WI38 (cell line): ENCODE results near the gene RAB11FIP4.

Experiments
- H3K4me3 ChIP-seq: 2 replicates; pipeline ENCODE4 v1.5.1; 2011; ENCODE audit warnings: low read depth, mild to moderate bottlenecking, control low read depth, low read length
- CTCF ChIP-seq: IDR thresholded peaks from 2 replicates; pipeline ENCODE4 v1.5.1; 2012; ENCODE audit warnings: low read depth, mild to moderate bottlenecking, control low read depth, low read length

RAB11FIP4 gene

GRCh38 chr17:31536451-31536850 lies 145.0 kb downstream of the RAB11FIP4 start:
- H3K4me3 ChIP-seq: no peak overlapping the region
- no peak for TF ChIP-seq CTCF

- no peak overlapping the region for H3K4me3 ChIP-seq
- no peak for TF ChIP-seq CTCF
These were observed 146.1 kb downstream of the RAB11FIP4 start for GRCh38 chr17:31537565-31538011.

GRCh38 chr17:31538080-31538762 lies 146.7 kb downstream of the RAB11FIP4 start:
- H3K4me3 ChIP-seq: no peak overlapping the region

GRCh38 chr17:31540602-31541307 lies 149.3 kb downstream of the RAB11FIP4 start:
- no peak overlapping the region for H3K4me3 ChIP-seq
- TF ChIP-seq CTCF: no peak

More at GRCh38 chr17:31538080-31538762, 146.7 kb downstream of the RAB11FIP4 start:
- TF ChIP-seq CTCF: no peak

GRCh38 chr17:31541559-31541958 lies 150.1 kb downstream of the RAB11FIP4 start:
- no peak overlapping the region for H3K4me3 ChIP-seq
- TF ChIP-seq CTCF: no peak

- TF ChIP-seq CTCF: no peak
- no peak overlapping the region for H3K4me3 ChIP-seq
These were observed 152.7 kb downstream of the RAB11FIP4 start for GRCh38 chr17:31544186-31544585.

- no peak overlapping the region for H3K4me3 ChIP-seq
- TF ChIP-seq CTCF: no peak
These were observed 155.2 kb downstream of the RAB11FIP4 start for GRCh38 chr17:31546650-31547049.
